ENCODE measurements around the gene IFIT1.

- TF ChIP-seq CTCF (IDR thresholded peaks at IDR 0.05; ENCODE audit: insufficient read depth, low read length) (no peak), POLR2AphosphoS5 (IDR thresholded peaks at IDR 0.05; ENCODE audit: low read depth) (no peak)
These were observed 36.5 kb downstream of the IFIT1 start for GRCh38 chr10:89428877-89429276.
